Iris pigment epithelial cell (primary cell): ENCODE measurements around the gene MAP1A.
A peak's percentile ranks its signal among the peaks of the same experiment; 100 is the strongest.

ENCODE experiments used
- DNase-seq: peaks from one replicate; pipeline ENCODE4 v3.0.0-alpha.2; 2011; ENCODE audit warnings: low read depth

Gene MAP1A

GRCh38 chr15:43511012-43511885, 6.2 kb upstream of the MAP1A start:
- DNase-seq: peak; percentile 23

GRCh38 chr15:43513550-43513949, 3.9 kb upstream of the MAP1A start:
- peak; percentile 39 for DNase-seq

- DNase-seq: peak; percentile 45
Measured at GRCh38 chr15:43514241-43515057, 3.0 kb upstream of the MAP1A start.

GRCh38 chr15:43515741-43516140, 1.7 kb upstream of the MAP1A start:
- DNase-seq: no peak

- DNase-seq: no peak
Measured at GRCh38 chr15:43516185-43516584, 1.2 kb upstream of the MAP1A start.

- DNase-seq: peak; percentile 57
Measured at GRCh38 chr15:43516801-43517353, 531 bp upstream of the MAP1A start.

GRCh38 chr15:43518197-43518761, 871 bp downstream of the MAP1A start:
- DNase-seq: peak; percentile 58

- DNase-seq: no peak
Measured at GRCh38 chr15:43519196-43519595, 1.8 kb downstream of the MAP1A start.

GRCh38 chr15:43520138-43520537, 2.7 kb downstream of the MAP1A start:
- DNase-seq: no peak

- no peak for DNase-seq
Measured at GRCh38 chr15:43521419-43521818, 4.0 kb downstream of the MAP1A start.

- no peak for DNase-seq
Measured at GRCh38 chr15:43522247-43522646, 4.8 kb downstream of the MAP1A start.

GRCh38 chr15:43523646-43524045, 6.2 kb downstream of the MAP1A start:
- no peak for DNase-seq

- DNase-seq: no peak
Measured at GRCh38 chr15:43524254-43524845, 6.9 kb downstream of the MAP1A start.

GRCh38 chr15:43525131-43525530, 7.7 kb downstream of the MAP1A start:
- DNase-seq: no peak

- no peak for DNase-seq
Measured at GRCh38 chr15:43526261-43526930, 9.0 kb downstream of the MAP1A start.

GRCh38 chr15:43527016-43527801, 9.8 kb downstream of the MAP1A start:
- no peak for DNase-seq

- DNase-seq: no peak
Measured at GRCh38 chr15:43527802-43528541, 10.6 kb downstream of the MAP1A start.

- no peak for DNase-seq
Measured at GRCh38 chr15:43528542-43529007, 11.2 kb downstream of the MAP1A start.

GRCh38 chr15:43529141-43529540, 11.7 kb downstream of the MAP1A start:
- DNase-seq: no peak
